ENCODE measurements around the gene ZNF70. TPM values are rescaled to one million over a fixed set of nuclear protein-coding genes. Genes with fewer than 3 reads are reported as not detected.
"Not testable (repeated sequence)": the region's sequence is repeated elsewhere in the genome, so short reads cannot be mapped to it uniquely, and the experiment has no call there.

ZNF70 gene
- total RNA-seq, 1 donor = 5.9 TPM

DNA sequence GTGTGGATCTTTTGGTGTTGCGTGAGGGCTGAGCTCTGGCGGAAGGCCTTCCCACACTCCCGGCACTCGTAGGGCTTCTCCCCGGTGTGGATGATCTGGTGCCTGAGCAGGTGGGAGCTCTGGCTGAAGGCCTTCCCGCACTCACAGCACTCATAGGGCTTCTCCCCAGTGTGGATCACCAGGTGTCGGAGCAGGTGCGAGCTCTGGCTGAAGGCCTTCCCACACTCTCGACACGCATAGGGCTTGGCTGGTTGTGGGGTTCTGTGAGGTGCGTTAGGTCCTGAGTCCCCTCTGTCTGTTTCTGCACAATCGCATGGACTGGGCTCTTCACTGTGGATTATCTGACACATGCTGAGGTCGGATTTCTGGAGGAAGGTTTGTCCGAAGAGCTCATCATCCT lies 6.4 kb downstream of the ZNF70 start:
- DNase-seq (ENCODE audit: low read depth) = no peak
- TF ChIP-seq CTCF (IDR thresholded peaks at IDR 0.05; ENCODE audit: insufficient read depth, low read length) = no peak
- H3K4me3 ChIP-seq (ENCODE audit: low read depth, low read length) = no peak overlapping the region

GRCh38 chr22:23744001-23744400 lies 6.9 kb downstream of the ZNF70 start:
- no peak overlapping the region for H3K4me3 ChIP-seq (ENCODE audit: low read depth, low read length)
- no peak for TF ChIP-seq CTCF (IDR thresholded peaks at IDR 0.05; ENCODE audit: insufficient read depth, low read length)
- no peak for DNase-seq (ENCODE audit: low read depth)

GRCh38 chr22:23743303-23743705 lies 7.6 kb downstream of the ZNF70 start:
- peak; percentile 84 for DNase-seq (ENCODE audit: low read depth)
- H3K4me3 ChIP-seq (ENCODE audit: low read depth, low read length) = no peak overlapping the region
- no peak for TF ChIP-seq CTCF (IDR thresholded peaks at IDR 0.05; ENCODE audit: insufficient read depth, low read length)

- TF ChIP-seq CTCF (IDR thresholded peaks at IDR 0.05; ENCODE audit: insufficient read depth, low read length) = no peak
- H3K4me3 ChIP-seq (ENCODE audit: low read depth, low read length) = no peak overlapping the region
- DNase-seq (ENCODE audit: low read depth) = no peak
Observed at GRCh38 chr22:23742505-23743264, 8.2 kb downstream of the ZNF70 start.

- no peak for DNase-seq (ENCODE audit: low read depth)
- H3K4me3 ChIP-seq (ENCODE audit: low read depth, low read length) = no peak overlapping the region
- no peak for TF ChIP-seq CTCF (IDR thresholded peaks at IDR 0.05; ENCODE audit: insufficient read depth, low read length)
Observed at GRCh38 chr22:23737696-23738095, 13.2 kb downstream of the ZNF70 start.

DNA sequence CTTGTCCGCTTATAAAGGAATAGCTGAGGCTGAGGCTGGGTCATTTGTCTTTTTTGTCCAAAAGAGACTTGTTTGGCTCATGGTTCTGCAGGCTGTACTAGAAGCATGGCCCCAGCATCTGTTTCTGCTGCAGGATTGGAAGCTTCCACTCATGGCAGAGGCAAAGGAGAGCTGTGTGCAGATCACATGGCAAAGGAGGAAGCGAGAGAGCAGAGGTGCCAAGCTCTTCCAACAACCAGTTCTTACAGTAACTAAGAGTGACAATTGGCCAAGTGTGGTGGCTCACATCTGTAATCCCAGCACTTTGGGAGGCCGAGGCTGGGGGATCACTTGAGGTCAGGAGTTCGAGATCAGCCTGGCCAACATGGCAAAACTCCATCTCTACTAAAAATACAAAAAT lies 22.8 kb downstream of the ZNF70 start:
- DNase-seq (ENCODE audit: low read depth); H3K4me3 ChIP-seq (ENCODE audit: low read depth, low read length): not testable (repeated sequence)

DNA sequence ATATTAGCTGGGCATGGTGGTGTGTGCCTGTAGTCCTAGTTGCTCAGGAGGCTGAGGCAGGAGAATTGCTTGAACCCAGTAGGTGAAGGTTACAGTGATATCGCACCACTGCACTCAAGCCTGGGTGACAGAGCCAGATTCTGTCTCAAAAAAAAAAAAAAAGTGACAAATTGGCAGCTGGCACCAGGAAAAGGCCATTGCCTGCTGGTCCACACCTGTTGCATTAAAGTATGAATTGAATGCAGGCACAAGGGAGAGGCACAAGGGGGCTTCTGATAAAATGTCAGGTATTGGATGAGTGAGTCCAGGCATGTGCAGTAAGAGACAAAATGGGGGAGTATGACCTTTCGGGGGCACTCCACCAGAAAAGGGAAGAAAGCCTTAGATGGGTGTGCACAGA lies 28.2 kb downstream of the ZNF70 start:
- no peak for DNase-seq (ENCODE audit: low read depth)
- H3K4me3 ChIP-seq (ENCODE audit: low read depth, low read length) = no peak overlapping the region
- TF ChIP-seq CTCF (IDR thresholded peaks at IDR 0.05; ENCODE audit: insufficient read depth, low read length) = no peak

All from fibroblast of the aortic adventitia (primary cell).